ENCODE data around the gene HDGFL1.

HDGFL1 gene

DNA sequence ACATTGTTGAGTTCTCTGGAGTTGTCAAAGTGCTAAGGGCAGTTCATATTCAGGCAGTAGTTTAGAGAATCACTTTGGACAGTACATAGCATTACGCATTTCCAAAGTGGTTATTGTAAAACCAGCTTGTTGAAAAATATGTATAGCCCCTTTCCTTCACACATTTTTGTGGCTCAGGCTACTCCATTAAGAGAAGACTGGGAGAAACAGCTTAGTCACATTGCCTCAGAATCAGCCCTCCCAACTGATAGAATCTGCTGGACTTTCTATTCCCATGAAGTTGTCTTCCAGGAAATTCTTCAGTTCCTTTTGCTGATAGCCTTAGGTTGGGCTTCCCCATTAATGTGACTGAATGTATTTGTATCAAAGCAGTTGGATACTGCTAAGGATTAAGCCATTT lies 39.5 kb upstream of the HDGFL1 start:
- H3K4me3 ChIP-seq (ENCODE audit: low read length), result no peak overlapping the region
- H3K79me2 ChIP-seq (ENCODE audit: low read length), result no peaks in the 10 kb centered on the region
- no peak overlapping the region for H3K9ac ChIP-seq (ENCODE audit: low read length)
- H3K27me3 ChIP-seq (replicated peaks; ENCODE audit: insufficient read depth, low read length), result no peaks in the 10 kb centered on the region
- H3K27ac ChIP-seq (ENCODE audit: low read length), result no peak overlapping the region
- no peaks in the 10 kb centered on the region for H3K9me2 ChIP-seq (replicated peaks; ENCODE audit: insufficient read depth, low read length)
- no peaks in the 10 kb centered on the region for H4K20me1 ChIP-seq (ENCODE audit: insufficient read depth, low read length)
- H3F3A ChIP-seq (ENCODE audit: insufficient read depth, low read length), result no peaks in the 10 kb centered on the region
- DNase-seq, result no peak
- H3K9me3 ChIP-seq (replicated peaks; ENCODE audit: insufficient read depth, low read length), result no peaks in the 10 kb centered on the region
- no peaks in the 10 kb centered on the region for H3K36me3 ChIP-seq (replicated peaks; ENCODE audit: insufficient read depth, low read length)
- no peak for TF ChIP-seq EZH2 (optimal IDR thresholded peaks at IDR 0.05; ENCODE audit: low read depth, low read length)
- TF ChIP-seq, protein P1, sequence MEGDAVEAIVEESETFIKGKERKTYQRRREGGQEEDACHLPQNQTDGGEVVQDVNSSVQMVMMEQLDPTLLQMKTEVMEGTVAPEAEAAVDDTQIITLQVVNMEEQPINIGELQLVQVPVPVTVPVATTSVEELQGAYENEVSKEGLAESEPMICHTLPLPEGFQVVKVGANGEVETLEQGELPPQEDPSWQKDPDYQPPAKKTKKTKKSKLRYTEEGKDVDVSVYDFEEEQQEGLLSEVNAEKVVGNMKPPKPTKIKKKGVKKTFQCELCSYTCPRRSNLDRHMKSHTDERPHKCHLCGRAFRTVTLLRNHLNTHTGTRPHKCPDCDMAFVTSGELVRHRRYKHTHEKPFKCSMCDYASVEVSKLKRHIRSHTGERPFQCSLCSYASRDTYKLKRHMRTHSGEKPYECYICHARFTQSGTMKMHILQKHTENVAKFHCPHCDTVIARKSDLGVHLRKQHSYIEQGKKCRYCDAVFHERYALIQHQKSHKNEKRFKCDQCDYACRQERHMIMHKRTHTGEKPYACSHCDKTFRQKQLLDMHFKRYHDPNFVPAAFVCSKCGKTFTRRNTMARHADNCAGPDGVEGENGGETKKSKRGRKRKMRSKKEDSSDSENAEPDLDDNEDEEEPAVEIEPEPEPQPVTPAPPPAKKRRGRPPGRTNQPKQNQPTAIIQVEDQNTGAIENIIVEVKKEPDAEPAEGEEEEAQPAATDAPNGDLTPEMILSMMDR (IDR thresholded peaks at IDR 0.05; ENCODE audit: low read length), result no peak
- TF ChIP-seq EZH2phosphoT487 (IDR thresholded peaks at IDR 0.05; ENCODE audit: low read length), result no peak
- H3K4me2 ChIP-seq (ENCODE audit: low read depth, low read length), result no peak overlapping the region
- H2AFZ ChIP-seq (ENCODE audit: low read length), result no peak overlapping the region
- no peaks in the 10 kb centered on the region for H3K4me1 ChIP-seq (ENCODE audit: low read length)

DNA sequence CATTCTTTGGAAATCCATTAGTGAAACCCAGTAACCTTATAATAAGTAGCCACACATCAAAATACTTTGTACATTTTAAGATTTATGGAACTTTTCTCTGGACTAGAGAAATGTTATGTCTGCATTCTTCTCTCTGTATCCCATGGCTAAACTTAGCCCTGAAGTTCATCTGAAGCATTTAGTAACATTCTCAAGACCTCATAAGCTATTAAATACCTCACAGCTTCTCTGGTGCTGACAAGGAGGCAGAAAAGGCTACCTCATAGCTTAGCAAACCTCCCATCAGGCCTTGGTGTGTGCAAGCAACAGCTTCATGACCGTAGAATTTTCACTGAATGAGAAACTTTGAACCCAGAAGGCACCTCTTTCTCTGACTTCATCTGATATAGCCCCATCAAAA lies 38.9 kb upstream of the HDGFL1 start:
- H4K20me1 ChIP-seq (ENCODE audit: insufficient read depth, low read length), result no peaks in the 10 kb centered on the region

DNA sequence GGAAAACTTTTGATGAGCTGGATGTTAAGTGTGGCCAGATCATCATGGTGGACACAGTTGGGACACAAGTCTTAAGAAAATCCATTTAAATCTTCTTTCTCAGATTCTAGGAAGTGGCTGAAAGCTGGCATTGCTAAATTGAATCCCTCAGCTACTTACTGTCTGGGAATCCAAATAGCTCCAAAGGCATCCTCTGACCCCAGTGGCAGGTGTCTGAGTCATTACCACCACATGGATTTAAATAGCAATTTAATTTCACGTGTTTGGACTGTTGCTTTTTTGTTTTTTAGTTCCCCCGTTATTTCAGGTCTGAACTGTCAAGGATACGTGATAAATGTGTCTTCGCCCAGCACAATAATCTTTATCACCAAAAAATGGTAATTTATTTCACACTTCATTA lies 33.2 kb upstream of the HDGFL1 start:
- TF ChIP-seq EZH2 (optimal IDR thresholded peaks at IDR 0.05; ENCODE audit: low read depth, low read length), result no peak
- TF ChIP-seq EZH2phosphoT487 (IDR thresholded peaks at IDR 0.05; ENCODE audit: low read length), result no peak
- TF ChIP-seq, protein P1 (IDR thresholded peaks at IDR 0.05; ENCODE audit: low read length), result no peak
- H4K20me1 ChIP-seq (ENCODE audit: insufficient read depth, low read length), result no peaks in the 10 kb centered on the region
- no peak overlapping the region for H3K4me2 ChIP-seq (ENCODE audit: low read depth, low read length)
- no peaks in the 10 kb centered on the region for H3K9me3 ChIP-seq (replicated peaks; ENCODE audit: insufficient read depth, low read length)
- H3K79me2 ChIP-seq (ENCODE audit: low read length), result no peaks in the 10 kb centered on the region
- no peaks in the 10 kb centered on the region for H3K9me2 ChIP-seq (replicated peaks; ENCODE audit: insufficient read depth, low read length)
- DNase-seq, result no peak
- H3K4me1 ChIP-seq (ENCODE audit: low read length), result no peaks in the 10 kb centered on the region
- no peaks in the 10 kb centered on the region for H3F3A ChIP-seq (ENCODE audit: insufficient read depth, low read length)
- H3K36me3 ChIP-seq (replicated peaks; ENCODE audit: insufficient read depth, low read length), result no peaks in the 10 kb centered on the region
- no peaks in the 10 kb centered on the region for H3K27me3 ChIP-seq (replicated peaks; ENCODE audit: insufficient read depth, low read length)
- H2AFZ ChIP-seq (ENCODE audit: low read length), result no peak overlapping the region
- no peak overlapping the region for H3K4me3 ChIP-seq (ENCODE audit: low read length)
- H3K27ac ChIP-seq (ENCODE audit: low read length), result no peak overlapping the region
- no peak overlapping the region for H3K9ac ChIP-seq (ENCODE audit: low read length)

More for the DNA sequence above, 38.9 kb upstream of the HDGFL1 start:
- Histone ChIP-seq H2AFZ (ENCODE audit: low read length) (no peak overlapping the region), H3K4me1 (ENCODE audit: low read length) (no peaks in the 10 kb centered on the region), H3K79me2 (ENCODE audit: low read length) (no peaks in the 10 kb centered on the region), H3K9ac (ENCODE audit: low read length) (no peak overlapping the region), H3K27me3 (replicated peaks; ENCODE audit: insufficient read depth, low read length) (no peaks in the 10 kb centered on the region), H3K4me2 (ENCODE audit: low read depth, low read length) (no peak overlapping the region), H3K9me2 (replicated peaks; ENCODE audit: insufficient read depth, low read length) (no peaks in the 10 kb centered on the region), H3K27ac (ENCODE audit: low read length) (no peak overlapping the region), H3K9me3 (replicated peaks; ENCODE audit: insufficient read depth, low read length) (no peaks in the 10 kb centered on the region), H3K36me3 (replicated peaks; ENCODE audit: insufficient read depth, low read length) (no peaks in the 10 kb centered on the region), H3K4me3 (ENCODE audit: low read length) (no peak overlapping the region), H3F3A (ENCODE audit: insufficient read depth, low read length) (no peaks in the 10 kb centered on the region)
- DNase-seq, result no peak
- TF ChIP-seq EZH2 (optimal IDR thresholded peaks at IDR 0.05; ENCODE audit: low read depth, low read length) (no peak), EZH2phosphoT487 (IDR thresholded peaks at IDR 0.05; ENCODE audit: low read length) (no peak)
- TF ChIP-seq, protein P1 (IDR thresholded peaks at IDR 0.05; ENCODE audit: low read length), result no peak

Data from MM.1S (cell line).